ENCODE measurements around the gene VPS72.

The VPS72 gene

GRCh38 chr1:151144474-151145303 is 45.3 kb downstream of the VPS72 start:
- no peak for DNase-seq (ENCODE audit: low read depth in 2 of 2)

- no peak for DNase-seq (ENCODE audit: low read depth in 2 of 2)
These were observed 46.0 kb downstream of the VPS72 start for GRCh38 chr1:151143986-151144385.

GRCh38 chr1:151143057-151143435 is 47.0 kb downstream of the VPS72 start:
- DNase-seq (ENCODE audit: low read depth in 2 of 2) = no peak

GRCh38 chr1:151142411-151143056 is 47.5 kb downstream of the VPS72 start:
- no peak for DNase-seq (ENCODE audit: low read depth in 2 of 2)

- DNase-seq (ENCODE audit: low read depth in 2 of 2) = no peak
These were observed 52.2 kb downstream of the VPS72 start for GRCh38 chr1:151137789-151138188.

- no peak for DNase-seq (ENCODE audit: low read depth in 2 of 2)
These were observed 54.3 kb downstream of the VPS72 start for GRCh38 chr1:151135433-151136385.

GRCh38 chr1:151134991-151135390 is 55.0 kb downstream of the VPS72 start:
- no peak for DNase-seq (ENCODE audit: low read depth in 2 of 2)

- DNase-seq (ENCODE audit: low read depth in 2 of 2) = no peak
These were observed 55.6 kb downstream of the VPS72 start for GRCh38 chr1:151134396-151134795.

GRCh38 chr1:151133018-151133806 is 56.8 kb downstream of the VPS72 start:
- DNase-seq (ENCODE audit: low read depth in 2 of 2) = no peak

- no peak for DNase-seq (ENCODE audit: low read depth in 2 of 2)
These were observed 57.5 kb downstream of the VPS72 start for GRCh38 chr1:151132335-151133017.

- DNase-seq (ENCODE audit: low read depth in 2 of 2) = no peak
These were observed 58.2 kb downstream of the VPS72 start for GRCh38 chr1:151131701-151132334.

GRCh38 chr1:151130987-151131586 is 58.9 kb downstream of the VPS72 start:
- peak; percentile 69 to 70 for DNase-seq (ENCODE audit: low read depth in 2 of 2)

GRCh38 chr1:151128800-151129199 is 61.2 kb downstream of the VPS72 start:
- DNase-seq (ENCODE audit: low read depth in 2 of 2) = no peak

All from stimulated activated CD4-positive, alpha-beta T cell treated with anti-CD3 and anti-CD28 coated beads, Interleukin-1b, Interleukin-23, amount 100 ng/mL, for 4 hours (primary cell).